PC-3 (cell line): Measurements from ENCODE around the gene NUDT16. TPM values are rescaled to one million over a fixed set of nuclear protein-coding genes. Genes with fewer than 3 reads are reported as not detected.

ENCODE experiments used
- ATAC-seq: fragments of 200-7000 bp; cut with Tn5 transposase; 2 replicates; pipeline ENCODE4 v1.9.1; 2020; ENCODE audit warnings: mild to moderate bottlenecking, moderate library complexity
- BruUV-seq: library from RNA; stranded (reverse); fragments of 400-500 nt; replicated peaks from 2 replicates; lab custom pipeline; 2021; lab: Mats Ljungman, UMichigan
- CTCF ChIA-PET: fragments of 300-600 bp; sonication (Branson Sonifier 250); formaldehyde crosslinking; loops from one replicate; lab custom pipeline; 2022; ENCODE audit warnings: antibody characterized with exemption; lab: Charles Lee
- POLR2A ChIA-PET: fragments of 300-600 bp; sonication (Branson Sonifier 250); formaldehyde crosslinking; loops from one replicate; lab custom pipeline; 2022; ENCODE audit warnings: antibody characterized with exemption; ENCODE audit not compliant: unreplicated experiment; lab: Charles Lee
- DNase-seq: peaks from one replicate; pipeline ENCODE4 v3.0.0-alpha.2; 2015
- H2AFZ ChIP-seq: fragments of 300-600 bp; sonication (generic); 2 replicates; pipeline ENCODE4 v1.6.0; 2016; ENCODE audit warnings: antibody characterized with exemption, low read length
- H3F3A ChIP-seq: fragments of 300-600 bp; sonication (generic); one replicate; pipeline ENCODE4 v1.6.0; 2017; ENCODE audit warnings: antibody characterized with exemption, low read length, control low read depth, mild to moderate bottlenecking; ENCODE audit not compliant: unreplicated experiment
- H3K27ac ChIP-seq: fragments of 300-600 bp; sonication (generic); 2 replicates; pipeline ENCODE4 v1.5.1; 2016; ENCODE audit warnings: mild to moderate bottlenecking, low read length
- H3K27me3 ChIP-seq: fragments of 300-600 bp; sonication (generic); 2 replicates; pipeline ENCODE4 v1.6.1; 2016; ENCODE audit warnings: low read length, mixed read lengths
- H3K36me3 ChIP-seq: fragments of 300-600 bp; sonication (generic); 2 replicates; pipeline ENCODE4 v1.6.1; 2016; ENCODE audit warnings: low read depth, mixed run types, low read length, mixed read lengths
- H3K4me1 ChIP-seq: fragments of 300-600 bp; sonication (generic); 2 replicates; pipeline ENCODE4 v1.5.1; 2016; ENCODE audit warnings: low read length; ENCODE audit not compliant: insufficient read depth
- H3K4me2 ChIP-seq: fragments of 300-600 bp; sonication (generic); 2 replicates; pipeline ENCODE4 v1.6.0; 2016; ENCODE audit warnings: low read length
- H3K4me3 ChIP-seq: fragments of 300-600 bp; sonication (generic); 2 replicates; pipeline ENCODE4 v1.5.1; 2016; ENCODE audit warnings: mild to moderate bottlenecking, low read length, mixed read lengths
- H3K79me2 ChIP-seq: fragments of 300-600 bp; sonication (generic); 2 replicates; pipeline ENCODE4 v1.6.1; 2017; ENCODE audit warnings: low read length, mixed read lengths
- H3K9ac ChIP-seq: fragments of 300-600 bp; sonication (generic); 2 replicates; pipeline ENCODE4 v1.6.0; 2016; ENCODE audit warnings: mild to moderate bottlenecking, low read length
- H3K9me2 ChIP-seq: fragments of 300-600 bp; sonication (generic); replicated peaks from 2 replicates; pipeline ENCODE4 v1.6.1; 2016; ENCODE audit warnings: mixed run types, low read length, mixed read lengths
- H3K9me3 ChIP-seq: fragments of 300-600 bp; sonication (generic); 2 replicates; pipeline ENCODE4 v1.6.1; 2016; ENCODE audit warnings: low read length, mixed read lengths
- H4K20me1 ChIP-seq: fragments of 300-600 bp; sonication (generic); 2 replicates; pipeline ENCODE4 v1.6.1; 2016; ENCODE audit warnings: low read length, mixed read lengths
- CTCF ChIP-seq: fragments of 300-600 bp; sonication (generic); conservative IDR thresholded peaks from 2 replicates; pipeline ENCODE4 v1.5.1; 2017; ENCODE audit warnings: antibody characterized with exemption, low read depth, mild to moderate bottlenecking, low read length
- EZH2 ChIP-seq: fragments of 300-600 bp; sonication (generic); IDR thresholded peaks from one replicate; pipeline ENCODE4 v1.6.1; 2017; ENCODE audit warnings: antibody characterized with exemption, mild to moderate bottlenecking, low read length; ENCODE audit not compliant: unreplicated experiment
- EZH2phosphoT487 ChIP-seq: fragments of 300-600 bp; sonication (generic); IDR thresholded peaks from 2 replicates; pipeline ENCODE4 v1.6.1; 2018; ENCODE audit warnings: mild to moderate bottlenecking, antibody characterized with exemption, low read length, borderline replicate concordance
- intact Hi-C: fragments of 100-400 bp; cut with micrococcal nuclease; formaldehyde crosslinking; loops from 2 replicates; pipeline ENCODE4 v1.9.0; 2023
- total RNA-seq: library from RNA; depleted of rRNA; stranded (reverse); fragments of >200 nt; gene quantifications from 2 replicates; pipeline ENCODE4 v1.2.3, GENCODE V29; 2014

Gene NUDT16
- total RNA-seq, 1 experiment from 2014 or later = 7.9 TPM

GRCh38 chr3:131406274-131406673, 24.7 kb downstream of the NUDT16 start:
- no peaks in the 10 kb centered on the region for H3K79me2 ChIP-seq
- H3K4me2 ChIP-seq = no peak overlapping the region
- no peak overlapping the region for H3K4me3 ChIP-seq
- TF ChIP-seq EZH2phosphoT487 = no peak
- TF ChIP-seq CTCF = no peak
- TF ChIP-seq EZH2 = no peak
- CTCF ChIA-PET = no interaction called here
- H4K20me1 ChIP-seq = no peaks in the 10 kb centered on the region
- BruUV-seq = no TSS peak
- no peaks in the 10 kb centered on the region for H3K9me2 ChIP-seq
- POLR2A ChIA-PET = no interaction called here
- ATAC-seq (no peak), DNase-seq (no peak)
- H3K27me3 ChIP-seq = no peaks in the 10 kb centered on the region
- no peaks in the 10 kb centered on the region for H3K36me3 ChIP-seq
- H3K9ac ChIP-seq = no peak overlapping the region
- intact Hi-C loops = no loop called here
- H2AFZ ChIP-seq = no peak overlapping the region
- no peaks in the 10 kb centered on the region for H3K9me3 ChIP-seq
- H3F3A ChIP-seq = no peaks in the 10 kb centered on the region
- no peak overlapping the region for H3K27ac ChIP-seq
- peaks cover 13% of the 10 kb centered on the region for H3K4me1 ChIP-seq

GRCh38 chr3:131417751-131418150, 36.2 kb downstream of the NUDT16 start:
- no peaks in the 10 kb centered on the region for H3K9me3 ChIP-seq
- no peak for DNase-seq
- BruUV-seq = no TSS peak
- CTCF ChIA-PET = no interaction called here
- no peaks in the 10 kb centered on the region for H3K9me2 ChIP-seq
- no peak overlapping the region for H3K27ac ChIP-seq
- H3K36me3 ChIP-seq = no peaks in the 10 kb centered on the region
- no peaks in the 10 kb centered on the region for H3F3A ChIP-seq
- H3K9ac ChIP-seq = no peak overlapping the region
- H2AFZ ChIP-seq = no peak overlapping the region
- H3K27me3 ChIP-seq = no peaks in the 10 kb centered on the region
- POLR2A ChIA-PET = no interaction called here
- H3K4me3 ChIP-seq = no peak overlapping the region
- ATAC-seq = no peak
- H3K79me2 ChIP-seq = no peaks in the 10 kb centered on the region
- intact Hi-C loops = no loop called here
- no peak overlapping the region for H3K4me2 ChIP-seq
- H4K20me1 ChIP-seq = no peaks in the 10 kb centered on the region
- H3K4me1 ChIP-seq = no peaks in the 10 kb centered on the region
- no peak for TF ChIP-seq EZH2phosphoT487
- no peak for TF ChIP-seq CTCF
- no peak for TF ChIP-seq EZH2

GRCh38 chr3:131421301-131421700, 39.7 kb downstream of the NUDT16 start:
- ATAC-seq = no peak
- no TSS peak for BruUV-seq

More at GRCh38 chr3:131421301-131421700, 39.7 kb downstream of the NUDT16 start:
- Histone ChIP-seq H3K79me2 (no peaks in the 10 kb centered on the region), H3K4me3 (no peak overlapping the region), H4K20me1 (no peaks in the 10 kb centered on the region), H3K4me1 (no peaks in the 10 kb centered on the region), H3K9me2 (no peaks in the 10 kb centered on the region), H3K27me3 (no peaks in the 10 kb centered on the region), H3K27ac (no peak overlapping the region), H2AFZ (no peak overlapping the region), H3F3A (no peaks in the 10 kb centered on the region), H3K36me3 (no peaks in the 10 kb centered on the region), H3K9ac (no peak overlapping the region), H3K4me2 (no peak overlapping the region), H3K9me3 (no peaks in the 10 kb centered on the region)
- no peak for TF ChIP-seq EZH2phosphoT487
- TF ChIP-seq CTCF = no peak
- TF ChIP-seq EZH2 = no peak
- intact Hi-C loops = no loop called here
- no peak for DNase-seq
- ChIA-PET CTCF (no interaction called here), POLR2A (no interaction called here)
